ENCODE data around the gene NKX2-4. TPM values are rescaled to one million over a fixed set of nuclear protein-coding genes. Genes with fewer than 3 reads are reported as not detected.

The NKX2-4 gene
- total and polyA plus RNA-seq, 12 donors: not detected

DNA sequence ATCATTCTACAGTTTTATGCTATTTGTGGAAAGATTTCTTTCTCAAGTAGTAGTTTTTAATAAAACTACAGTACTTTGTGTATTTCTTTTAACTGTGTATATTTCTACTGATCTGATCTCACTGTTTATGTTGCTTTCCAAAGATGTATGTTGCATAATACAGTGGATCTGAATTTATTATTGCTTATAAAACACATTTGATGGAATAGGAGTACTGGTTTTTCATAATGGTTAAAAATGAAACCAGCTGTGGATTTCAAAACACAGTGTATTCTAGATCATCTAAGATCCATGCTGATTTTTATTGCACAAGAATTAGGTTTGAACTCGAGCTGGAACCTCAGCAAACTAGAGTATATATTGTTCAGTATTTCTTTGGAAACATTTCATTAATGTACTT, 8.0 kb downstream of the NKX2-4 start:
- Histone ChIP-seq H3K4me3 (no peak overlapping the region), H3K9me3 (no peaks in the 10 kb centered on the region), H3K4me1 (peaks cover 0 to 7% (median 0%) of the 10 kb centered on the region in 9 donors), H3K27me3 (peaks cover 20 to 50% (median 36%) of the 10 kb centered on the region in 7 donors), H3K36me3 (peaks cover 0 to 66% (median 11%) of the 10 kb centered on the region in 9 donors), H3K27ac (no peak overlapping the region)
- TF ChIP-seq, protein P1, sequence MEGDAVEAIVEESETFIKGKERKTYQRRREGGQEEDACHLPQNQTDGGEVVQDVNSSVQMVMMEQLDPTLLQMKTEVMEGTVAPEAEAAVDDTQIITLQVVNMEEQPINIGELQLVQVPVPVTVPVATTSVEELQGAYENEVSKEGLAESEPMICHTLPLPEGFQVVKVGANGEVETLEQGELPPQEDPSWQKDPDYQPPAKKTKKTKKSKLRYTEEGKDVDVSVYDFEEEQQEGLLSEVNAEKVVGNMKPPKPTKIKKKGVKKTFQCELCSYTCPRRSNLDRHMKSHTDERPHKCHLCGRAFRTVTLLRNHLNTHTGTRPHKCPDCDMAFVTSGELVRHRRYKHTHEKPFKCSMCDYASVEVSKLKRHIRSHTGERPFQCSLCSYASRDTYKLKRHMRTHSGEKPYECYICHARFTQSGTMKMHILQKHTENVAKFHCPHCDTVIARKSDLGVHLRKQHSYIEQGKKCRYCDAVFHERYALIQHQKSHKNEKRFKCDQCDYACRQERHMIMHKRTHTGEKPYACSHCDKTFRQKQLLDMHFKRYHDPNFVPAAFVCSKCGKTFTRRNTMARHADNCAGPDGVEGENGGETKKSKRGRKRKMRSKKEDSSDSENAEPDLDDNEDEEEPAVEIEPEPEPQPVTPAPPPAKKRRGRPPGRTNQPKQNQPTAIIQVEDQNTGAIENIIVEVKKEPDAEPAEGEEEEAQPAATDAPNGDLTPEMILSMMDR (IDR thresholded peaks at IDR 0.05): no peak
- no peak for ATAC-seq
- intact Hi-C loops (cut with DNase I): no loop called here
- WGBS, 2 donors: 9 to 92% methylated on average over 1 of the region's 1 CpG
- no peak for DNase-seq

DNA sequence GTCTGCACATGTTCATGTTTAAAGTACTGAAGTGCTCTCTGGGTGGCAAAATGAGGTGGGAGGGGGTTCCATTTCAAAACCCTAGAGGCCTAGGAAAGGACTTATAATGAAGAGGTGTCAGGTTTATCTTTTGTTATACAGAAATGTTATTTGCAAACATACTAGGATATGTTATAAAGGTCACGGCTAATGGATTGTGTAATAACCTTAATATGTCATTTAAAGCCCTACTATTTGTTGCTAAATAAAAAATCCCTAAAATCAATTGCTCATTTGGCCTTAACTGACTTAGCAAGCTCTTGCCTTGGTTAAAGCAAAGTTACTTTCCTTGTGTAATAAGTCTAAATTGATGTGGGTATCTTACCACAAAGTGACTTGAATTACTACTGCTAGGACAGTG, 8.8 kb downstream of the NKX2-4 start:
- intact Hi-C loops (cut with DNase I): no loop called here

GRCh38 chr20:21387528-21387927, 9.8 kb downstream of the NKX2-4 start:
- Histone ChIP-seq H3K4me3 (no peak overlapping the region), H3K36me3 (peaks cover 0 to 84% (median 22%) of the 10 kb centered on the region in 9 donors), H3K9me3 (no peaks in the 10 kb centered on the region), H3K4me1 (peaks cover 0 to 7% (median 0%) of the 10 kb centered on the region in 9 donors), H3K27ac (no peak overlapping the region), H3K27me3 (peaks cover 6 to 31% (median 18%) of the 10 kb centered on the region in 7 donors)
- TF ChIP-seq, protein P1 (IDR thresholded peaks at IDR 0.05): no peak
- intact Hi-C loops (cut with DNase I): no loop called here
- no peak for DNase-seq
- ATAC-seq: no peak

More for the DNA sequence above, 8.8 kb downstream of the NKX2-4 start:
- Histone ChIP-seq H3K36me3 (peaks cover 0 to 74% (median 12%) of the 10 kb centered on the region in 9 donors), H3K27ac (no peak overlapping the region), H3K4me1 (peaks cover 0 to 7% (median 0%) of the 10 kb centered on the region in 9 donors), H3K4me3 (no peak overlapping the region), H3K9me3 (no peaks in the 10 kb centered on the region), H3K27me3 (peaks cover 12 to 42% (median 28%) of the 10 kb centered on the region in 7 donors)
- ATAC-seq (no peak), DNase-seq (no peak)
- TF ChIP-seq, protein P1 (IDR thresholded peaks at IDR 0.05): no peak
- WGBS, 2 donors: 98 to 100% methylated on average over 1 of the region's 1 CpG

DNA sequence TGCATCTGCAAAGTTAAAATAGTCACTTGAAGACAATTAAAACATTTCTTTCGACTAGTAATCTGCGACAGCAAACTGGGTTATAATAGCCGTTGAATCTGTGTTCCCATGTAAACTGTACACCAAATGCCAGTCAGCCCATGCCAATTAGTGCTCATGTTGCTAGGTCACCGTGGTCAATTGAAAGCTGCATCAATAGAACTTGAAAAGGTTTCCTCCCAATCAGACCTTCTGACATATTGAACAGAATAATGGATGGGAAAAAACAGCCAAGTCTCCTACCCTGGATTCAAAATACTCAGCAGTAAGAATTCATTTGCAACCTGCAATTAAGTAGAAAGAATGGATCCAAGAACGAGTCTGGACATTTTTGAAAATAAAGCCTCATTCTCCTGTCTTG, 11.2 kb downstream of the NKX2-4 start:
- intact Hi-C loops (cut with DNase I): no loop called here
- ATAC-seq: no peak
- 96% methylated on average over 5 of the region's 5 CpGs for WGBS, 2 donors

More for the DNA sequence above, 11.2 kb downstream of the NKX2-4 start:
- Histone ChIP-seq H3K36me3 (peaks cover 0 to 99% (median 29%) of the 10 kb centered on the region in 9 donors), H3K4me3 (no peak overlapping the region), H3K9me3 (no peaks in the 10 kb centered on the region), H3K4me1 (no peaks in the 10 kb centered on the region), H3K27me3 (peaks cover under 1 to 17% (median 4%) of the 10 kb centered on the region in 7 donors), H3K27ac (no peak overlapping the region)
- no peak for DNase-seq
- TF ChIP-seq, protein P1 (IDR thresholded peaks at IDR 0.05): no peak

Data from heart right ventricle (tissue), 16 donors.